ENCODE measurements around the gene SMG7.
"Not testable (repeated sequence)": the region's sequence is repeated elsewhere in the genome, so short reads cannot be mapped to it uniquely, and the experiment has no call there.

SMG7 gene

GRCh38 chr1:183472488-183473216 is at the start of gene SMG7:
Gene SMG7, plus strand, starts transcription at chr1:183472499. Its CDS starts 122 bp downstream, at chr1:183472621.
- DNase-seq: peak; percentile 70

DNA sequence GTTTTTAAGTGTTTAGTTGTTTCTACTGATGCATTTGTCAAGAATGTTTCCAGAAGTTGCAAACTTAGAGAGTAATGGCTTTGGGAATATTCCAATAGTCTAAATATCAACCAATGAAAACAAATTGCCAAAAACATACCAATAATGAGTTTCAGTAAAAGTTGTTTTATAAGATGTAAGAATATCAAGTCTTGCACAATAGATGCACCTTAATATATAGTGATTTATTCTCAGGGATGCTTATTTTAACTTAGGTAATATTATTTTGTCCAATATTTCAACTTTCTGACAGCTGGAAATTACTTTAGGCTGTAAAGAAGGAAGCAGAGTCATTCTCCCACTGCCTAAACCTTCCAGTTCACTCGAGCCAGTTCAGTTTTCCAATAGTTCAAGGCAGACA is 48.8 kb upstream of the SMG7 start:
- DNase-seq: no peak

DNA sequence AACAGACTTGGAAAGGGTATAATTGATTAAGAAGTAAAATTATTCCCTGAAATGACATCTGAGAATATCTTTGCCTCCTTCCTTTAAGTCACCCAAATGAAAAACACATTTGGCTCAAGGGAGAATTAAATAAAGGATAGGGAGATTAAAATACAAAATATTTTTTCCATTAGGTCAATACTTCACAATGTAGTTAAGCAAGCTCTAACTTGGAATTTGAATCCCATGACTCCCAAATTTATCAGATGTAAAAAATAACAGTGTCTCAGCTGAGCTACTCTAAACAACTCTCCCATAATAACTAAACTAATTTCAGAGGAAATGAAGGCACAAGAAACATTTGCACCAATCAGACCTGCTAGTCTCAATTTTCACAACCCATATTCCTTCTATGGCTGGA is 47.6 kb upstream of the SMG7 start:
- no peak for DNase-seq

DNA sequence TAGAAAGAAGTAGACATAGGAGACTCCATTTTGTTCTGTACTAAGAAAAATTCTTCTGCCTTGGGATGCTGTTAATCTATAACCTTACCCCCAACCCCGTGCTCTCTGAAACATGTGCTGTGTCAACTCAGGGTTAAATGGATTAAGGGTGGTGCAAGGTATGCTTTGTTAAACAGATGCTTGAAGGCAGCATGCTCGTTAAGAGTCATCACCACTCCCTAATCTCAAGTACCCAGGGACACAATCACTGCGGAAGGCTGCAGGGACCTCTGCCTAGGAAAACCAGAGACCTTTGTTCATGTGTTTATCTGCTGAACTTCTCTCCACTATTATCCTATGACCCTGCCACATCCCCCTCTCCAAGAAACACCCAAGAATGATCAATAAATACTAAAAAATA is 44.7 kb upstream of the SMG7 start:
- DNase-seq: not testable (repeated sequence)

GRCh38 chr1:183431840-183432547 is 40.3 kb upstream of the SMG7 start:
- no peak for DNase-seq

DNA sequence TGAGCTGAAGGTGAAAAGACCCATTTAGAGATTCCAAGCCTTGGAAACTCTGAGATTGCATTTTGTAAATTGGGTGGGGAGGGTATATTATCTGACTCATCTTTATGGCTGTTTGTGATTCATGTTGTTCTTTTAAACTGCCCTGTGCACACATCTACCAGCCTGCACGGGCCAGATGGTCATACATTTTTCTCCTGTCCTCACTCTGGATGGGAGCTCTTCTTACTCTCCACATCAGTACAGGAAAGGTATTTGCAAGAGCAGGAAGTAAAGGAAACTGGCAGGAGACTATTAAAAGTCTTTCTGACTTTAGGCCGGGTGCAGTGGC is 39.8 kb upstream of the SMG7 start:
- DNase-seq: no peak

DNA sequence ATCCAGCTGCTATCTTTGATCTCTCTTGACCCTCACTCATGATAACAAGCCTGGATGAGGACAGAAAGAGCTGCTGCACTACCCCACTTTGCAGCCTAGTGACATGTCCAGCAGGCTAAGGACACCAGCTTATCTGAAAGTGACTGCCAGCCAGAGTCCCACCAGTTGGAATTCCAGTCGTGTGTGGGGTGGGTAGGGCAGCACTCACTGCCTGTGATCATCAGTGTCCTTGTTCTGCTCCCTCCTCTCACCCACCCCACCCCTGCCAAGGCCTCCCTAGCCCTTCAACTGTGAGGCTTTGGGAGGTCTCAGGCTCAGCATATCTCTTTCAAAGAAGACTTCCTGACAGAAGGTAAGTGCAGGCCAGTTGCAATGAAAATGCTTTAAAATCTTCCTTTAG is 38.6 kb upstream of the SMG7 start:
- no peak for DNase-seq

GRCh38 chr1:183435497-183435896 is 36.8 kb upstream of the SMG7 start:
- no peak for DNase-seq

DNA sequence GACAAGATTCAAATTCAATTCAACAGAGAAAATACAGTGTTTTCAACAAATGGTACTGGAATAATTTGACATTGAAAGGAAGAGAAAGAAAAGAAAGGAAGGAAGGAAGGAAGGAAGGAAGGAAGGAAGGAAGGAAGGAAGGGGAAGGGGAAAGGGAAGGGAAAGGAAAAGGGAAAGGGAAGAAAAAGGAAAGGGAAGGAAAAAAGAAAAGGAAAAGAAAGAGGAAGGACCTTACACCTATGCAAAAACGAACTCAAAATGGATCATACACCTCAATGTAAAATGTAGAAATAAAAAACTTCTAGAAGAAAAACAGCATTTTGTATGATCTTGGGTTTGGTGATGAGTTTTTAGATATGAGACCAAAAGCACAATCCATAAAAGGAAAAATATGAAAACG is 34.2 kb upstream of the SMG7 start:
- no peak for DNase-seq

- DNase-seq: no peak
Measured at GRCh38 chr1:183443011-183443410, 29.3 kb upstream of the SMG7 start.

DNA sequence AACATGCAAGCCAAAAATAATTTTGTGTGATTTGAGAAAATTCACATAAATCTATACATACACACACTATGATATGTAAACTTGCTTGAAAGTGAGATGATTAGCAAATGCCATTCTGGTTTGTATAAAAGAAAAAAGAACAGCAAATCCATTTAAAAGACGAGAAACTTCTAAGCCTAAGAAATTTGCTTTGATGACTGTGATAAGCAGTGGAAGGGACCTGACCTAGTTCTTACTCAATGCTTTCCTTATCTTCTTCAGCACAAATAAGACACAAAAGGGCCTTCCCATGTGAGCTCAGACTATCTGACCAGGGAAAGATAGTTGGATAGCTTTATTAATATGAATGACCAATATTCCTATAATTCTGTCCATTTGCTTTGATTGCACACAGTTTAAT is 28.8 kb upstream of the SMG7 start:
- DNase-seq: no peak

DNA sequence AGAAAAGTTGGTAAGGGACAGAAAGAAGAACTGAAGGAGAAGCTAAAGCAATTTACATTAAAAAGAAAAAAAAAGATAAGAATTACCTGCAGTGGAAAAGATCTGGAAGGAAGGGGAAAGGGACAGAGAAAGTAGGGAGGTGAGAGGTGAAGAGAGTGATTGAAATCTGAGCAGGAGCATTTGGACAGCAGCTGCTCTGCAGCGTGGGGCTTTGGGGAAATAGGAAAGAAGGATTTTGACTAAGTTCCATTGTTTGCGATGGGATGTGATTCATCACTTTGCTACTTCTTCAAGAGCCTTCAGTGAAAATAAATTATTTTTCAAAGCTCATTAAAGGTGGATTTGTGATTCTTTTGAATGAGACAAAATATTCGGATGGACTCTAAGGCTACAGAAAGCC is 28.1 kb upstream of the SMG7 start:
- no peak for DNase-seq

GRCh38 chr1:183449223-183449770 is 23.0 kb upstream of the SMG7 start:
- DNase-seq: no peak

DNA sequence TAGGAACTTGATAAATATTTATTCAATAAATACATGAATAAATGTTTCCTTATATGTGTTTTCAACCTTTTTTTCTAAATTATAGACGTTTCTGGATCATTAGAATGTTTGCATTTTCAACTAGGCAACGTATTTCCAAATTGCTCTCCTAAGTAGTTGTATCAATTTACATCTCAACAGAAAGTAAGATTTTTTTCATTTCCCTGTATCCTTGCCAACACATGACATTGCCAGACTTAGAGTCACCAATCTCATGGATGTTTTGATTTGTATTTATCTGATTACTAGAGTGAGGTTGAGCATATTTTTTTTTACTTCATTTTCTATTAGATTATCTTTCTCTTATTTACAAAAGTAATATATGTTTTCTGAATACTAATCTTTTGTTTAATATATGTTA is 22.2 kb upstream of the SMG7 start:
- DNase-seq: no peak

DNA sequence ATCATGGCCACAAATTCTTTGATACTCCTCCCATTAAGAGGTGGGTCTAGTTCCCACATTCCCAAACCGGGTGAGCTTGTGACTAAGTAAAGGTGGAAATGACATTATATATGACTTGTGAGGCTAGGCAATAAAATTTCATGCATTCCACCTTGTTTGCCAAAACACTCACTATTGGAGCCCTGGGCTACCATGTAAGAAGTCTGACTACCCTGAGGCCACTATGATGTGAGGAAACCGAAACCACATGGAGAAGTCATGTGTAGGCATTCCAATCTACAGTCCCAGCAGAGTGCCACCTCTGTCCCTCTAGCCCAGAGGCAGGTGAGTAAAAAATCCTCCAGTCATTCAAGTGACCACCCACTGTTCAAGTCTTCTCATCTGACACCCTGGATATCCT is 17.9 kb upstream of the SMG7 start:
- no peak for DNase-seq

DNA sequence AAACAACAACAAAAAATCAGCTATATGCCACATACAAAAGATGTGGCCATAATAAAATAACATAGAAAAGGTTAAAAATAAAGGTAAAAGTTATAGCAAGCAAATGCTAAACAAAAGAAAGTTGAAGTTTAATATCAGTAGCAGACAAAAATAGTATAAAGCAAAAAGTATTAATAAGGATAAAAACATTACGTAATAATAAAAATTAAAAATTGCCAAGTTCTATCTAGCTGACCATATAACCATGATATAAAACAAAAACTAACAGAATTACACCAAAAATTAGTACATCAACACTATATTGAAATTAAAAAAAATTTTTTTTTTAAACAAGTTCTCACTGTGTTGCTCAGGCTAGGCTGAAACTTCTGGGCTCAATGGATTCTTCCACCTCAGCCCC is 15.5 kb upstream of the SMG7 start:
- DNase-seq: no peak

- no peak for DNase-seq
Measured at GRCh38 chr1:183457449-183457848, 14.8 kb upstream of the SMG7 start.

- no peak for DNase-seq
Measured at GRCh38 chr1:183460596-183460995, 11.7 kb upstream of the SMG7 start.

GRCh38 chr1:183461350-183461749 is 10.9 kb upstream of the SMG7 start:
- DNase-seq: no peak

DNA sequence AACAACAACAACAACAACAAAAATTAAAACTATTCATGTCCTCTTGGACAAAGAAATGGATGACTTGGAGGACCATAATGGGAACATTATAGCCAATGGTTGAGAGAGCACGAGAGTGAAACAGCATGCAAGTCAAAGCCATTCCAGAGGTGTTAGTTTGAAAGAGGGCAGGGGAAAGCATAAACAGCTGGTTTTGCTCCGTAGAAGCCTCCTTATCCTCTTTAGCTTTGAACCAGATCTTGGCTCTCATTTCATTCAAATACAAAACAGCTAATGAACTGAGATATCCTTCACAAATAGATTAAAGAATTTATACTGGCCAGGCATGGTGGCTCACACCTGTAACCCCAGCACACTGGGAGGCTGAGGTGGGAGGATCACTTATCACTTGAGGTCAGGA is 8.7 kb upstream of the SMG7 start:
- no peak for DNase-seq

DNA sequence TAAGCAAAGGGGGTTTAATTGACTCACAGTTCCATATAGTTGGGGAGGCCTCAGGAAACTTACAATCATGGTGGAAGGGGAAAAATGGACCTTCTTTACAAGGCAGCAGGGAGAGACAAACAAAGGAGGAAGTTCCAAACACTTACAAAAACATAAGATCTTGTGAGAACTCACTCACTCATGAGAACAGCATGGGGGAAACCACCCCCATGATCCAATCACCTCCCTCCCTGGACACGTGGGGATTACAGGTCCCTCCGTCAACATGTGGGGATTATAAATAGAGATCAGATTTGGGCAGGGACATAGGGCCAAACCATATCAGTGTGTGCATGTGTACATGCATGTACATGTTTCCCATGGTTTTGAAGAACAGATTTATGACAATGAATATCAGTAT is 5.5 kb upstream of the SMG7 start:
- DNase-seq: no peak

DNA sequence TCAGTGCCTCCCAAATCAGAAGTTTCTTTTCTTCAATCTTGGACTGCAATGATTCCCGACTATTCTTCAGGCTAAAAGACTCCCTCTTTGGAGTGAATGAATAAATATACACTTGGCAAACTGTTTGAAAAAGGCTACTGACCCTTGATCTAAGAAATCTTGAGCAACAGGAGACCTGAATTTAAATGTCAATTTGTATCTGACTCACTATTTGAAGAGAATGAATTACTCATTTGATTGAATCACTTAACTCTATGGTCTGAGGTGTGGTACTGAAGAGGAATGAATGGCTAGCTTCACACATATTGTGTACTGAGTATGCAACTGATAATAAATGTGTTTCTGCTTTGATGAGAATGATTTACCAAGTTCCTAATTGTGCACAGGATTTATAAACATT is 4.6 kb upstream of the SMG7 start:
- no peak for DNase-seq

DNA sequence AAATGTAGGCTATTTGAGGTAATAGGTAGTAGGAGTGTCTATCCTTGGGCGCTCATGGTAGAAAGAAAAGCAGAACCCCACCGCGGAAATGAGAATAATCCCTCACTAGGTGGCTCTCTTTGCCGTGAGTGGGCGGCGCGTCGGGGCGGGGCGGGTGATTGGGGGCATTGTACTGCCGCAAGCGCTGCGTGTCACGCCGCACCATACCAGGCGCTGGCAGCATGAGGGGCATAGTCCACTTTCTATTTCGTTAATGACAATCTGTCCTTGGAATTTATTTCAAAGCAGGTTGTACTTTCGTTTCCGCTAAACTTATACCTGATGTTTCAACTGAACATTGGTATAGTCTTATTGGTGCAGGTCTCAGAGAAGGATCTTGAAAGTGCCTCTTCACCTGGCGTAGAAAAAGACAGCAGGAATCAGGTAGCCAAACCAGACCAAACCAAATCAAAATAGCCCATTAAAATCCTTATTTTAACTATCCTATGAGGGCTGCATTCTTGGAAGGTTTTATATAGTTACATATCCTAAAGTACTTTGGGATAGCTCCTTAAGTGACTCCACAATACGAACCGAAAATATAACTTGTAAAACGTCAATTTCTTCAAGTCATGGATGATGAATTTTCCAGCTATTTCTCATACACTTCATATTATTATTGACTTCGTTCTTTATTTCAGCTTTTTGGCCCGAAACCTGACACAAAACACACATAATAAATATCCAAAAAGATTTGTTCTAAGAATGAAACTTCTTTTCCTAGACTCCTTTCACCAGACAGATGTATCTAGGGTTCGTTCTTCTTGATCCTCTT is 1.9 kb upstream of the SMG7 start:
- DNase-seq: peak; percentile 73

Data from left hindlimb (tissue), 1 donor.